GM12874 (cell line): ENCODE data around the gene CNRIP1.

ENCODE experiments used
- CTCF ChIP-seq: IDR thresholded peaks from 2 replicates; pipeline ENCODE4 v1.5.1; 2011; ENCODE audit warnings: low read depth, mild to moderate bottlenecking, control low read depth, low read length, moderate library complexity; ENCODE audit not compliant: insufficient read depth

Gene CNRIP1

GRCh38 chr2:68333931-68334330 is 14.2 kb upstream of the CNRIP1 start:
- no peak for TF ChIP-seq CTCF

- no peak for TF ChIP-seq CTCF
These were observed 13.3 kb upstream of the CNRIP1 start for GRCh38 chr2:68333009-68333408.

DNA sequence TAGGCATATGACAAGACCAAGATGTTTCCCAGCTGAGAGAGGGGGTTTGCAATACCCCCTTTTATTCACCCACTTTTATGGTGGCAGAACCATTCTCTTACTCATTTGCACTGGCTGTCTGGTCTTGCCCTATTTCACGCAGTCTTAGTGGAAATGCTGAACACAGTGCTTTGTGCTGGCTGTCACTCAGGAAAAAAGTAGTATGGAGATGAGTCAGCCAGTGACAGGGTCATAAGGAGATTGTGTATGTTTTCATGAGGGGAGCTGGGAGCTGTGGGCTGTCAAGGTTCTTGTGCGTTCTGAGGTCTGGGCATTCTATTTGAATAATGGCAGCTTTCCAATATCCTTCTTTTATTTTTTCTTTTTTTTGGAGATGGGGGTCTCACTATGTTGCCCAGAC is 10.9 kb upstream of the CNRIP1 start:
- no peak for TF ChIP-seq CTCF

DNA sequence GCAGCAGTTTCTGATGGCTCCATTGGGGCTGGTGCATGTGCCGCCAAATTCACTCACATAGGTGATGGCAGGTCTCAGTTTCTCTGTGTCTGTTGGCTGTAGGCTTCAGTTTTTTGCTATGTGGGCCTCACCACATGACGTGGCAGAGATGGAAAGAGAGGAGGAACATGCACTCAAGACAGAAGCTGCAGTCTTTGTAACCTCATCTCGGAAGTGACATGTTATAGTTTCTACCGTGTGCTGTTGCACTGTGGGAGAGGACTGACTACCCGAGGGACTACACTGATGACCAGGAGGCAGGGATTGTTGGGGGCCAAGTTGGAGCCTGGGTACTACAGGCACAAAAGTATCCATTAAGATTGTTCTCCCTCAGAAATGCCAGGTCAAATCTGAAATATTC is 9.2 kb upstream of the CNRIP1 start:
- TF ChIP-seq CTCF, result no peak

DNA sequence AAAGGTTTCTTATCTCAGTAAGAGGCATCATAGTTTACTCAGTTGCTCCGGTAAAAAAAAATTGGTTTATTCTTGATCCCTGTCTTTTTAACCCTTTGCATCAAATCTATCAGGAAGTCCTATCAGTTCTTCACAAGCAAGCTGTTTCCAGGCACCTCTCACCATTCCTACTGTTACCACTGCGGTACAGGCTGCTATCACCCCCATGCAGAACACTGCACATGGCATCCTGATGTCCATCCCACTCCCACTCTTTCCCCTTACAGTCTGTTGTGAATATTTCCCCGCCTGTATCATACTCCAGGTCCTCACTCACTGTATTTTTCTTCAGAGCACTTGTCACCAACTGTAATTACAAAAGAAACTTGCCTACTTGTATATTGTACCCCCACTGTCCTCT is 5.3 kb upstream of the CNRIP1 start:
- TF ChIP-seq CTCF, result no peak

DNA sequence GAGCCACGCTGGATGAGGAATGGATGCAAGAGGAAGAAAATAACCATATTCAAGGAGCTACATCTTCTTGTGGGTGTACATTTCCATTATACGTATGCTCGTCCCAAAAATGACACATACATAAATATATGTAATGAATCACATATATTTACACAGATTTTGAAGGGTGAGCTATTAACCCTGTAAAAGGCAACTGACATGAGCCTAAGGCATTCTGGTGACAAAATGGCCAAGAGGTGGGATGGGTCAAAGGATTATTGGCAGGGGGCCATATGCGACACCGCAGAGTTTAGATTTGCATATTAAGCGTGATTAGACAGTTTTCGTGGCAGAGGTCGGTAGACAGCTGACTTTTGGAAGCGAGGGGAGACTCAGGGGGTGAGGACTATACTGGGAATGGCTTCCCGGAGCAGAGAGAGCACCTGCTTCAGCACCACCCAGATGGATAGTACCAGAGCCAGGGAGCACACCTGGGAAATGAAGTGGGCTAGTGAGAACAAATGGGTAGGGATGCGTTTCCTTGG is 431 bp upstream of the CNRIP1 start:
- TF ChIP-seq CTCF, result no peak

- no peak for TF ChIP-seq CTCF
These were observed 793 bp downstream of the CNRIP1 start for GRCh38 chr2:68318914-68319397.
